ENCODE results near the gene EFCAB8. TPM values are rescaled to one million over a fixed set of nuclear protein-coding genes. Genes with fewer than 3 reads are reported as not detected.

EFCAB8 gene
- total RNA-seq, 2 donors from 2014 or later = 0.26 TPM; not detected in 1

GRCh38 chr20:32986331-32986966 is 127.7 kb downstream of the EFCAB8 start:
- Histone ChIP-seq H3K4me3 (no peak overlapping the region), H3K36me3 (replicated peaks in 1 of 2; ENCODE audit: insufficient read depth in 1 of 2, low read depth in 2 of 2) (no peaks in the 10 kb centered on the region), H3K27me3 (no peaks in the 10 kb centered on the region), H3K27ac (no peak overlapping the region), H3K4me1 (no peaks in the 10 kb centered on the region), H3K9me3 (no peaks in the 10 kb centered on the region)
- DNase-seq (no peak), ATAC-seq (no peak)
- TF ChIP-seq CTCF (IDR thresholded peaks at IDR 0.05) (no peak), POLR2A (IDR thresholded peaks at IDR 0.05) (no peak)
- WGBS, 2 donors = 62 to 72% methylated on average over 11 to 16 of the region's 18 CpGs
- intact Hi-C loops (cut with DNase I) = no loop called here

DNA sequence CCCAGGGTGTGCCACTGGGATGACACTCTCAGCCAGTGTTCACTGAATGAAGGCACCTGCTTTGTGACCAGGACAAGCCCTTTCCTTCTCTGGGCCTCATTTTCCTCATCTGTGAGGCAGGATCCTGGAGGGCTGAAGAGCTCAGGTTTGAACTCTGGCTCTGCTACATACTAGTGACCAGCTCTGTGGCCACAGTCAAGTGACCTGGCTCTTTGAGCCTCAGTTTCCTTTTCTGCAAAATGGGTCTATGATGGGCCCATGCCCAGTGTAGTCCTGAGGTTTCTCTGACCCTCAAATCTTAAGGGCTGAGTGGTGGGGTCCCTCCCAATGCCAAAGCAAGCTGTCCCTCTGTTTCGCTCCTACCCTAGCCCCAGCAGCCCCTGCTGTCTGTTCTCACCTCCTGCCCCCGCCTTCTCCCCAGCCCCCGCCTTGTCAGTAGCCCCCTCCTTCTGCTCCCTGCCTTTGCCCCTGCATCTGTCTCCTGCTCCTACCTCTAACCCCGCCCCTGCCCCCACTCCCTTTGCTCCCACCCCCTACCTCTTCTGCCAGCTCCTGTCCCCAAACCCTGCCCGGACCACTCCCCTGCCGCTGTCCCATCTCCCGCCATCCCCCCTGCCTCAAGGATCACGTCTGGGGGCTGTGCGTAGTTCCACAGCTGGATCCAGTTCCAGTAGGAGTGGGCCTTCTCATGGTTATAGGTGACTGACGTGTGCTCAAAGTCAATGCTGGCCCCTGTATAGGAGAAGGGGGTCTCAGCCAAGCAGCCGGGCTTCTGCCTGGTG is 128.5 kb downstream of the EFCAB8 start:
- no peak for DNase-seq
- H3K27me3 ChIP-seq = no peaks in the 10 kb centered on the region
- H3K4me1 ChIP-seq = no peaks in the 10 kb centered on the region
- no peaks in the 10 kb centered on the region for H3K9me3 ChIP-seq
- H3K4me3 ChIP-seq = no peak overlapping the region
- intact Hi-C loops (cut with DNase I) = no loop called here
- no peak for TF ChIP-seq CTCF (IDR thresholded peaks at IDR 0.05)
- no peak for TF ChIP-seq POLR2A (IDR thresholded peaks at IDR 0.05)
- no peak for ATAC-seq
- 72 to 73% methylated on average over 9 to 11 of the region's 11 CpGs for WGBS, 2 donors
- no peak overlapping the region for H3K27ac ChIP-seq
- H3K36me3 ChIP-seq (replicated peaks in 1 of 2; ENCODE audit: insufficient read depth in 1 of 2, low read depth in 2 of 2) = no peaks in the 10 kb centered on the region

- H3K27ac ChIP-seq = no peak overlapping the region
- no peak for ATAC-seq
- TF ChIP-seq CTCF (IDR thresholded peaks at IDR 0.05) = no peak
- TF ChIP-seq POLR2A (IDR thresholded peaks at IDR 0.05) = no peak
- intact Hi-C loops (cut with DNase I) = no loop called here
- H3K27me3 ChIP-seq = no peaks in the 10 kb centered on the region
- no peaks in the 10 kb centered on the region for H3K9me3 ChIP-seq
- no peak overlapping the region for H3K4me3 ChIP-seq
- no peaks in the 10 kb centered on the region for H3K4me1 ChIP-seq
- DNase-seq = no peak
- no peaks in the 10 kb centered on the region for H3K36me3 ChIP-seq (replicated peaks in 1 of 2; ENCODE audit: insufficient read depth in 1 of 2, low read depth in 2 of 2)
- 74 to 84% methylated on average over 11 to 16 of the region's 16 CpGs for WGBS, 2 donors
Observed at GRCh38 chr20:32988008-32988407, 129.3 kb downstream of the EFCAB8 start.

DNA sequence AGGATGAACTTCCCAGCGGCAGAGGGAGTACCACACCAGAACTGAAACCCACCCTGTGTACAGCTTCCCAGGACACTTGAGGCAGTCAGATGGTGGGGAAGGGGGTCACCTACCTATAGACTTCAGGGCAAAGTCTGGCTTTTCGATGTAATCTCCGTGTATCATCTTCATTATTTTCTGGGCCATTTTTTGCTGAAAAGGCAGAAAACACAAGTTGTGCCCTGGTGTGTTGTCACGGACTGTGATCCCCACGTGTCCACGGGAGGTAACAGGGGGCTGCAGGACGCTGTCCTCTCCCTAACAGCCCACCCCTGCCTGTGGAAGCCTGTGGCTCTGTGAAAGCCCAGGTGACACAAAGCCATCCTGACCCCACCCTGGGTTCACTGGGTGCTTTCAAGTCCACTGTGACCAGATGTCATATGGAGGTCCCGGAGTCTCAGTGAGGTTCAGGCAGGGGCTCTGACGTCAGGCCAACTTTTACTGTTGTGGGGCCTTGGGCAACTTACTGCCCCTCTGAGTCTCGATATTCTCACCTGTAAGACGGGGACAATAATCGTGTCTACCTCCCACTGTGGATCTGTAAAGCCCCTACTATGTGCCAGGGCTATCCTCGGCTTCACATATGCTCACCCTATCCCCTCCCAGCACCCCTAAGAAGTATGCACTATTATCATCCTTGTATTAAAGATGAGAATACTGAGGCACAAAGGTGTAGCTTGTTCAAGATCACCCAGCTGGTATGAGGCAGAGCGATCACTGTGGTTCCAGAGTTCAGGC is 131.0 kb downstream of the EFCAB8 start:
- H3K36me3 ChIP-seq (replicated peaks in 1 of 2; ENCODE audit: insufficient read depth in 1 of 2, low read depth in 2 of 2) = no peaks in the 10 kb centered on the region
- no peak overlapping the region for H3K27ac ChIP-seq
- 67 to 74% methylated on average over 12 to 14 of the region's 14 CpGs for WGBS, 2 donors
- H3K4me1 ChIP-seq = no peaks in the 10 kb centered on the region
- H3K9me3 ChIP-seq = no peaks in the 10 kb centered on the region
- H3K27me3 ChIP-seq = no peaks in the 10 kb centered on the region
- DNase-seq = no peak
- ATAC-seq = no peak
- H3K4me3 ChIP-seq = no peak overlapping the region
- TF ChIP-seq CTCF (IDR thresholded peaks at IDR 0.05) (no peak), POLR2A (IDR thresholded peaks at IDR 0.05) (no peak)
- intact Hi-C loops (cut with DNase I) = no loop called here

Measured in body of pancreas (tissue), 4 donors.